ENCODE data around the gene YAE1. TPM values are rescaled to one million over a fixed set of nuclear protein-coding genes. Genes with fewer than 3 reads are reported as not detected.

YAE1 gene
- total and polyA plus RNA-seq, 2 of the 13 experiments (the other 11 are each of a cell fraction or from before 2014, with no cell fraction given), result 18.7 to 28.3 TPM

DNA sequence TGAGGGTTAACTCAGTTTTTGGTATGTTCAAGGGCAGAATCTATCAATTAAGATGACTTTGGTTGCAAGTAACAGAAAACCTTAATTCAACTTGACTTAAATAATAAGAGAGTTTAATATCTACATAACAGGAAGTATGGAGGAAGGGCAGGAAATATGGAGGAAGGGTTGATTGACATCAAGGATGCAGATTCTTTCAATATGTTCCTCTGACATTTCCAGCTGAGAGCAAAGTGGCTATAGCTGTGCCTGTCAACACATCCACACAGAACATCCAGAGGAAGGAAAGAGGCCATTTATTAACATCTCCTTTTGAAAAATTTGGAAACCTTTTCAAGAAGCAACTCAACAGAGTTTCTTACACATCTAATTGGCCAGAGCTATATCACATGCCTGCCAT is 37.7 kb downstream of the YAE1 start:
- in situ Hi-C loops (cut with HindIII; ENCODE audit: extremely low pct_ligation_motif_present, low pct_unique_long_range_greater_than_20kb), result no loop called here
- CTCF ChIA-PET (ENCODE audit: low intra/inter-chr PET ratio, low total read pairs), result no interaction called here

DNA sequence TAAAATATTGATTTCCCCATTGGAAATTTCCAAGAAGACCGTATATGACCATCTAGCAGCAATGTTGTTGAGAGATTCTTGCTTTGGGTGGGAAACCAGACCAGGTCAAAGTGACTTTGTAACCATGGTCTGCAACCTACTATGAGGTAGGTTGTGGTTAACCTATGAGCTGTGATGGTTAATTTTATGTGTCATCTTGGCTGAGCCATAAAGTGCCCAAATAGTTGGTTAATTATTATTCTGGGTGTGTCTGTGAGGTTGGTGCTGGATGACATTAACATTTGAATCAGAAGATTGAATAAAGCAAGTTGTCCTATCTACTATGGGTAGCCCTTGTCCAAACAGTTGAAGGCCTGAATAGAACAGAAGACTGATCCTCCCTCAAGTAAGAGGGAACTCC is 38.9 kb downstream of the YAE1 start:
- Histone ChIP-seq H3K9me3 (ENCODE audit: low read length) (no peaks in the 10 kb centered on the region), H3K36me3 (replicated peaks in 1 of 2; ENCODE audit: control insufficient read depth in 1 of 2, insufficient read depth in 2 of 2, low read length in 2 of 2) (no peaks in the 10 kb centered on the region), H3K27me3 (ENCODE audit: control insufficient read depth in 1 of 2, insufficient read depth in 2 of 2, low read length in 2 of 2) (no peaks in the 10 kb centered on the region; a peak in 1 of 5 replicates), H2AFZ (ENCODE audit: low read length) (no peak overlapping the region), H4K20me1 (ENCODE audit: insufficient read depth, low read length) (no peaks in the 10 kb centered on the region), H3K4me1 (ENCODE audit: insufficient read depth, low read length) (no peaks in the 10 kb centered on the region), H3K9ac (ENCODE audit: insufficient read depth, low read depth, low read length) (no peak overlapping the region), H3K4me2 (ENCODE audit: low read depth, low read length) (no peak overlapping the region), H3K4me3 (replicated peaks in 1 of 3; ENCODE audit: insufficient read depth in 1 of 3, low read depth in 2 of 3, low read length in 3 of 3) (no peak overlapping the region), H3K27ac (ENCODE audit: extremely low read length, insufficient read depth, low read length) (no peak overlapping the region), H3K79me2 (ENCODE audit: insufficient read depth, low read length) (no peaks in the 10 kb centered on the region)
- ChIA-PET CTCF (ENCODE audit: low intra/inter-chr PET ratio, low total read pairs) (no interaction called here), POLR2A (interaction anchor here (0.9 kb wide), 1 partner anchor 18 kb away, joined by 4 read pairs; no protein-coding TSS in a partner anchor)
- BruUV-seq (replicated peaks), result no TSS peak
- in situ Hi-C loops (cut with HindIII; ENCODE audit: extremely low pct_ligation_motif_present, low pct_unique_long_range_greater_than_20kb), result no loop called here
- intact Hi-C loops (cut with micrococcal nuclease; ENCODE audit: unreplicated experiment), result no loop called here
- ATAC-seq, result no peak
- FAIRE-seq, result no peak
- DNase-seq (ENCODE audit: low spot score), result no peak
- 88% methylated on average over 1 of the region's 1 CpG for WGBS (ENCODE audit: low lambda C conversion rate)
- TF ChIP-seq IRF1 (CRISPR knock-in tag; IDR thresholded peaks at IDR 0.05; ENCODE audit: low read depth) (no peak), NBN (conservative IDR thresholded peaks at IDR 0.05) (no peak), ZNF7 (CRISPR knock-in tag; IDR thresholded peaks at IDR 0.05) (no peak), NFKB2 (CRISPR knock-in tag; IDR thresholded peaks at IDR 0.05; ENCODE audit: borderline replicate concordance) (no peak), FOXA3 (CRISPR knock-in tag; IDR thresholded peaks at IDR 0.05) (no peak), ZNF496 (CRISPR knock-in tag; IDR thresholded peaks at IDR 0.05; ENCODE audit: insufficient replicate concordance) (no peak), ZBTB3 (CRISPR knock-in tag; IDR thresholded peaks at IDR 0.05; ENCODE audit: borderline replicate concordance, low read depth) (no peak), ZNF253 (CRISPR knock-in tag; IDR thresholded peaks at IDR 0.05; ENCODE audit: borderline replicate concordance) (no peak), SP4 (CRISPR knock-in tag; IDR thresholded peaks at IDR 0.05) (no peak), ARID3A (IDR thresholded peaks at IDR 0.05; ENCODE audit: low read depth, low read length) (no peak), GFI1 (CRISPR knock-in tag; IDR thresholded peaks at IDR 0.05; ENCODE audit: borderline replicate concordance) (no peak), ZBTB20 (CRISPR knock-in tag; IDR thresholded peaks at IDR 0.05; ENCODE audit: borderline replicate concordance, low read depth) (no peak), ZNF746 (CRISPR knock-in tag; IDR thresholded peaks at IDR 0.05) (no peak), BHLHE40 (IDR thresholded peaks at IDR 0.05; ENCODE audit: low read length) (no peak), HNF4A (CRISPR knock-in tag; IDR thresholded peaks at IDR 0.05) (no peak)

More for the DNA sequence above, 37.7 kb downstream of the YAE1 start:
- H2AFZ ChIP-seq (ENCODE audit: low read length), result no peak overlapping the region
- H3K36me3 ChIP-seq (replicated peaks in 1 of 2; ENCODE audit: control insufficient read depth in 1 of 2, insufficient read depth in 2 of 2, low read length in 2 of 2), result no peaks in the 10 kb centered on the region
- H3K4me2 ChIP-seq (ENCODE audit: low read depth, low read length), result no peak overlapping the region
- no peak for FAIRE-seq
- no peak overlapping the region for H3K4me3 ChIP-seq (replicated peaks in 1 of 3; ENCODE audit: insufficient read depth in 1 of 3, low read depth in 2 of 3, low read length in 3 of 3)
- ATAC-seq, result no peak
- H3K9ac ChIP-seq (ENCODE audit: insufficient read depth, low read depth, low read length), result no peak overlapping the region
- H3K27ac ChIP-seq (ENCODE audit: extremely low read length, insufficient read depth, low read length), result no peak overlapping the region
- H3K79me2 ChIP-seq (ENCODE audit: insufficient read depth, low read length), result no peaks in the 10 kb centered on the region
- TF ChIP-seq NFYB (CRISPR knock-in tag; IDR thresholded peaks at IDR 0.05), result no peak
- POLR2A ChIA-PET, result no interaction called here
- BruUV-seq (replicated peaks), result no TSS peak
- intact Hi-C loops (cut with micrococcal nuclease; ENCODE audit: unreplicated experiment), result no loop called here
- no peaks in the 10 kb centered on the region for H3K4me1 ChIP-seq (ENCODE audit: insufficient read depth, low read length)
- H3K9me3 ChIP-seq (ENCODE audit: low read length), result no peaks in the 10 kb centered on the region
- no peaks in the 10 kb centered on the region for H3K27me3 ChIP-seq (ENCODE audit: control insufficient read depth in 1 of 2, insufficient read depth in 2 of 2, low read length in 2 of 2)
- H4K20me1 ChIP-seq (ENCODE audit: insufficient read depth, low read length), result no peaks in the 10 kb centered on the region
- DNase-seq (ENCODE audit: low spot score), result no peak

Measured in HepG2 (cell line).